ENCODE data around the gene TMED10. TPM values are rescaled to one million over a fixed set of nuclear protein-coding genes. Genes with fewer than 3 reads are reported as not detected.
A peak's percentile ranks its signal among the peaks of the same experiment; 100 is the strongest.

The TMED10 gene
- total and polyA plus RNA-seq, 2 donors (not counting 1 experiment from before 2014, with no cell fraction given): 223 to 333 TPM

GRCh38 chr14:75142494-75142893 is 33.9 kb downstream of the TMED10 start:
- Histone ChIP-seq H3K9ac (ENCODE audit: insufficient read depth, low read length) (no peak overlapping the region), H3K27ac (ENCODE audit: insufficient read depth, low read length) (no peak overlapping the region), H2AFZ (ENCODE audit: low read length) (no peak overlapping the region), H3K27me3 (ENCODE audit: control insufficient read depth, insufficient read depth, low read length) (no peaks in the 10 kb centered on the region), H4K20me1 (ENCODE audit: control insufficient read depth, extremely low read depth, insufficient read depth, low read length) (no peaks in the 10 kb centered on the region), H3K4me2 (ENCODE audit: extremely low read depth, insufficient read depth, low read length) (no peak overlapping the region), H3K36me3 (ENCODE audit: control insufficient read depth, insufficient read depth, low read length) (peaks cover 1% of the 10 kb centered on the region), H3K4me3 (replicated peaks in 1 of 4; ENCODE audit: control extremely low read depth in 1 of 4, insufficient read depth in 1 of 4, low read depth in 3 of 4, low read length in 4 of 4) (no peak overlapping the region), H3K4me1 (ENCODE audit: control insufficient read depth, extremely low read depth, insufficient read depth, low read length) (no peaks in the 10 kb centered on the region), H3K79me2 (ENCODE audit: control insufficient read depth, insufficient read depth, low read length) (peaks cover 4% of the 10 kb centered on the region), H3K9me3 (ENCODE audit: control insufficient read depth, insufficient read depth, low read depth, low read length) (no peaks in the 10 kb centered on the region)
- no peak for DNase-seq (ENCODE audit: low read depth in 2 of 2)
- no peak for TF ChIP-seq CTCF (conservative IDR thresholded peaks at IDR 0.05 in 1 of 2, IDR thresholded peaks at IDR 0.05 in 1 of 2; ENCODE audit: low read depth in 1 of 2, low read length in 2 of 2)

- Histone ChIP-seq H3K27ac (ENCODE audit: insufficient read depth, low read length) (no peak overlapping the region), H3K9me3 (ENCODE audit: control insufficient read depth, insufficient read depth, low read depth, low read length) (no peaks in the 10 kb centered on the region)
Measured at GRCh38 chr14:75141967-75142366, 34.4 kb downstream of the TMED10 start.

GRCh38 chr14:75141062-75141461 is 35.4 kb downstream of the TMED10 start:
- Histone ChIP-seq H3K9me3 (ENCODE audit: control insufficient read depth, insufficient read depth, low read depth, low read length) (no peaks in the 10 kb centered on the region), H4K20me1 (ENCODE audit: control insufficient read depth, extremely low read depth, insufficient read depth, low read length) (no peaks in the 10 kb centered on the region), H3K4me1 (ENCODE audit: control insufficient read depth, extremely low read depth, insufficient read depth, low read length) (no peaks in the 10 kb centered on the region), H3K79me2 (ENCODE audit: control insufficient read depth, insufficient read depth, low read length) (peaks cover 4% of the 10 kb centered on the region), H3K27ac (ENCODE audit: insufficient read depth, low read length) (no peak overlapping the region), H2AFZ (ENCODE audit: low read length) (no peak overlapping the region), H3K4me3 (replicated peaks in 1 of 4; ENCODE audit: control extremely low read depth in 1 of 4, insufficient read depth in 1 of 4, low read depth in 3 of 4, low read length in 4 of 4) (no peak overlapping the region), H3K4me2 (ENCODE audit: extremely low read depth, insufficient read depth, low read length) (no peak overlapping the region), H3K27me3 (ENCODE audit: control insufficient read depth, insufficient read depth, low read length) (no peaks in the 10 kb centered on the region), H3K36me3 (ENCODE audit: control insufficient read depth, insufficient read depth, low read length) (peaks cover 1% of the 10 kb centered on the region), H3K9ac (ENCODE audit: insufficient read depth, low read length) (no peak overlapping the region)
- TF ChIP-seq CTCF (conservative IDR thresholded peaks at IDR 0.05 in 1 of 2, IDR thresholded peaks at IDR 0.05 in 1 of 2; ENCODE audit: low read depth in 1 of 2, low read length in 2 of 2): no peak
- no peak for TF ChIP-seq EZH2 (IDR thresholded peaks at IDR 0.05; ENCODE audit: low read length, missing control alignments)
- DNase-seq (ENCODE audit: low read depth in 2 of 2): no peak

More at GRCh38 chr14:75141967-75142366, 34.4 kb downstream of the TMED10 start:
- Histone ChIP-seq H3K4me1 (ENCODE audit: control insufficient read depth, extremely low read depth, insufficient read depth, low read length) (no peaks in the 10 kb centered on the region), H4K20me1 (ENCODE audit: control insufficient read depth, extremely low read depth, insufficient read depth, low read length) (no peaks in the 10 kb centered on the region), H3K4me3 (replicated peaks in 1 of 4; ENCODE audit: control extremely low read depth in 1 of 4, insufficient read depth in 1 of 4, low read depth in 3 of 4, low read length in 4 of 4) (no peak overlapping the region), H3K36me3 (ENCODE audit: control insufficient read depth, insufficient read depth, low read length) (peaks cover 1% of the 10 kb centered on the region), H3K9ac (ENCODE audit: insufficient read depth, low read length) (no peak overlapping the region), H3K27me3 (ENCODE audit: control insufficient read depth, insufficient read depth, low read length) (no peaks in the 10 kb centered on the region), H2AFZ (ENCODE audit: low read length) (no peak overlapping the region), H3K79me2 (ENCODE audit: control insufficient read depth, insufficient read depth, low read length) (peaks cover 4% of the 10 kb centered on the region), H3K4me2 (ENCODE audit: extremely low read depth, insufficient read depth, low read length) (no peak overlapping the region)
- TF ChIP-seq EZH2 (IDR thresholded peaks at IDR 0.05; ENCODE audit: low read length, missing control alignments) (no peak), CTCF (conservative IDR thresholded peaks at IDR 0.05 in 1 of 2, IDR thresholded peaks at IDR 0.05 in 1 of 2; ENCODE audit: low read depth in 1 of 2, low read length in 2 of 2) (peak in 1 of 2 donors; percentile 49)
- peak; percentile 36 to 50 for DNase-seq (ENCODE audit: low read depth in 2 of 2)
